ENCODE data around the gene BTBD17.
A peak's percentile ranks its signal among the peaks of the same experiment; 100 is the strongest.

Gene BTBD17

DNA sequence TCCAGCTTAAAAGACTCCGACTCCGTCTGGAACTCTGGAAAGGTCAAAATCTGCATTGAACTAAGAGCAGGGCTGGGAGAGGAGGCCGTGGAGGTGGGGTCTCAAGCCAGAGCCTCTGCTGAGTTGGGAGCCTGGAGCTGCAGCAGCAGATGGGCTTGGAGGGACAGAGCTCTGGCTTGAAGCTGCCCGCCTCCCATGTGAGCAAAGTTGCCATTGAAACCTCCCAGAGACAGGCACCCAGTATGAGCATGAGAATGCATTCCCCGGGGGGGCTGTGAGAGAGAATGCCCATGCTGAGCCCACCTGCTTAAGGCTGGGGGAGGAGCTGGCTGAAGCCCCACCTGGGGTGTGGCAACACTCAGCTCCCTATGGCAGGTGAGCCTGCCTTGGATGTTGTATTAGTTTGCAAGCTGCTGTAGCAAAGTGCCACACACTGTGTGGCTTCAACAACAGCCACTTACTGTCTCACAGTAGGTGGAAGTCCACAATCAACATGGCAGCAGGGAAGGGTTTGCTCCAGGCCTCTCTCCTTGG, 26.1 kb downstream of the BTBD17 start:
- DNase-seq (ENCODE audit: low read depth): no peak

DNA sequence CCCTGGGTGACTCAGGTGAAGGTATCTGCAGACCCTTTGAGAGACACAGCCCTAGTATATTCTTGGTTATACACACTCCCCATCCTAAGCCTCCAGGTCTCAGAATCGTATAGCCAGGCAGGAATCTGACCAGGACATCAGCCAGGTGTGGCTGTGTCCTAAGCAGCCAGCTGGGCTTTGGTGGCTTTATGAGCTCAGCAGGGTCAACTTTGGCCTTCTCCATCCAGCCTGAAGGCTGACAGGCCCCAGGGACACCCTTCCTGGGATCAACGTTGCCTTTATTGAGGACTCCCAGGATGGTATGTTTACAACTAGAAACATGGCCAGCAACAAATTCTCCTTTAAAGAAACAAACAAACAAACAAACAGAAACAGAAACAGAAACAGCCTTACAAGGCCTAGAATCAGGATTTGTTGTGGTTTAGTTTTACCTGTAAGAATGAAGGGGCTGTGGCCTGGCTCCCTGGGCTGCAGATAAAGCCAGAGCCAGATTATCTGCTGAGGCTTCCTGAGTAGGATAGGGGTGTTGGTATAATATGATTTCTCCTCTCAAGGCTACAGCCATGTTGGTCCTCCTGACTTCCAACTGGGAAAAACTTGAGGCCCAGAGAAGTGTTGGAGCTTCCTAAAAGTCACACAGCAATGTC, 27.2 kb downstream of the BTBD17 start:
- no peak for DNase-seq (ENCODE audit: low read depth)

DNA sequence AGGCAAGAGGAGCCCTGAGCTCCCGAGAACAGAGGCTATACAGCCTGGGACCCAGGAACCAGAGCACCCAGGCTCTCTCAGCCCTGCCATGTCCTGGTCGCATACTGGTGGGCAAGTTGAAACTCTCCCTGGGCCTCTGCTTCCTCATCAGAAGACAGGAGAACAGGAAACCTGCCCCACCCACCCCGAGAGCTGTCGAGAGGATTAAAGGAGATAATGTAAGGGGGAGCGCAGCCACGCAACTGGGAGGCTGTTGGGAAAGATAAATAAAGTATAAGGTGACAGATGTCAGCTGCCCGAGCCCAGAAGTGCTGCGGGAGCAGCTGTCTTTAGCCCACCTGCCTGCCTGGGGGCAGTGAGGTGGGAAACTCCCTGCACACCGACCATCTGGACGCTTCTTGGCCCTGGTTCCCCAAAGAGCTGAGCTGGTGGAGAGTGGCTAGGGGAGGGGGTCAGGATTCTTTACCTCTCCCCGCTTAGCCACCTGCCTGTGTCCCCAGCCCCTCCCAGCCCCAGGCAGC, 28.8 kb downstream of the BTBD17 start:
- DNase-seq (ENCODE audit: low read depth): no peak

DNA sequence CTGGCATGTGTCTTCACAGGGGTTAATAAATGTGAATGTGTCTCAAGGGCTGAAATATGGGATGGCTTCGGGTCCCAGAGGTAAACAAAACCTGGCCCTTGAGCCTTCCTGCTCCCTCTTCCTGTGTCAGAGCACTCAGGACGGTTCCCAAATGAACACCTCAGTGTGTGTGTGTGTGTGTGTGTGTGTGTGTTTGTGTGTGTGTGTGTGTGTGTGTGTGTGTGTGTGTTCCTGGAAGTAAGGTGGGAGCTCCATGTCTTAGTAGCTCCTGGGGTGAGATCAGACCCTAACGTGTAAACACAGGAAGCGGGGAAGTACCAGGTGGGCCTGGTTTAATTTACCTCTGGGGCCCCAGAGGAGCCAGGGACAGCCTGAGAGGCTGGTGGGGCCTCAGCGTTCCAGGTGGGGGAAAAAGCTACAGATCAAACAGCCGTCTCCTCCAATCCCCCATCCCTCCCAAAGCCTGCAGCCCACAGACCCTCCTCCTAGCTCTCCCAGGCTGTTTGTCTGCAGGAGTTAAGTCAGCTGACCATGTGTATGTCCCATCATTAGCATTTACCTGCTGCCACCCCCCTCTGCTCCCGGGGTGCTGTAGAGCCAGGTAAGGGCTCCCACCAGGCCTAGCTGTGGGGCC, 29.5 kb downstream of the BTBD17 start:
- no peak for DNase-seq (ENCODE audit: low read depth)

DNA sequence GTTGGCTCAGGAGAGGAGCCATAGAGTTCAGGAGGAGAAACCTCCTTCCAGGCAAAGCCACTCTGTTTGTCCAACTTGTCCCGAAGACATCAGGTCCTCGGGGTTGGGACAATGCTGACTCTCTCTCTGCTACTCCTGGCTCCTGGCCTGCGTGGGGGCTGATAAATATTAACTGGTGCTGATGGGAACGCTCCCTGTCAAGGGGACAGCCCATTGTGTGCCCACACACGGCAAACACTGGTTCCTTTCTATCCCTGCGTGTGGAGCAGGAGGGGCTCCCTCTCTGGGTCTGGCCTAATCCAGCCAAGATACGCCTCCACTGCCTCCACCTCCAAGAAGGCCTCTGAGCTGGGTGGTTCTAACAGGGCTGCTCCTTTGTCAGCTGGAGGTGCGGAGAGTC, 31.2 kb downstream of the BTBD17 start:
- DNase-seq (ENCODE audit: low read depth): no peak

DNA sequence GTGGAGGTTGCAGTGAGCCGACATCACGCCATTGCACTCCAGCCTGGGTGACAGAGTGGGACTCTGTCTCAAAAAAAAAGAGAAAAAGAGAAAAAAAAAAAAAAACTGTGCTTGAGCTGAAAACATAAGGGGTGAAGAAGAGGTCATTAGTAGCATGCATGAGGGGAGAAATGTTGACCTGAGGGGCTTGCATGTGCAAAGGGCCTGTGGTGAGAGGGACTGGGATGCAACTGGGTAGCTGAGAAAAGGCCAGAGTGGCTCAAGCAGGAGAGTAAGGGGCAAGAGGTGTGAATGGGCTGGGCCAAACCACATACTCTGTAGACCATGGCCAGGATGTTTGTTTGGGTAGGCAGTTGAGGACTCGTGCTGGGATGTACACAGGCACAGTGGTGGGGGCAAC, 32.3 kb downstream of the BTBD17 start:
- no peak for DNase-seq (ENCODE audit: low read depth)

DNA sequence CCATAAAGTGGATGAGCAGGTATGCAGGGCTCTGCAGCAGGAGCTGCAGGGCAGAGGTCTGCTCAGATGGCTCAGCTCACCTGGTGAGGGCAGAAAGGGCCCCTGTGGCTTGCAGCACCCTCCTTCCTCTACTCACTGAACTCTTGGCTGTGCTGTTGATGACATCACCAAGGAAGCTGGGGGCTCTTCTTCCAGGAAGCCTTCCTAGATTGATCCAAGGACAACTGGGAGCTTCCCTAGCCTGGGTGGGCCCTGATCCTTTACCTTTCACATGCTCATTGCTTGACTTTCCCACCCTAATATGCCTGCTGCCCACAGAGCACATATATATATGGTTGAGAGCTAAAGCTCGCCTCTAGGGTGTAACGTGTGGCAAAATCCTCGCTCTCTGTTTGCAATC, 33.2 kb downstream of the BTBD17 start:
- DNase-seq (ENCODE audit: low read depth): no peak

DNA sequence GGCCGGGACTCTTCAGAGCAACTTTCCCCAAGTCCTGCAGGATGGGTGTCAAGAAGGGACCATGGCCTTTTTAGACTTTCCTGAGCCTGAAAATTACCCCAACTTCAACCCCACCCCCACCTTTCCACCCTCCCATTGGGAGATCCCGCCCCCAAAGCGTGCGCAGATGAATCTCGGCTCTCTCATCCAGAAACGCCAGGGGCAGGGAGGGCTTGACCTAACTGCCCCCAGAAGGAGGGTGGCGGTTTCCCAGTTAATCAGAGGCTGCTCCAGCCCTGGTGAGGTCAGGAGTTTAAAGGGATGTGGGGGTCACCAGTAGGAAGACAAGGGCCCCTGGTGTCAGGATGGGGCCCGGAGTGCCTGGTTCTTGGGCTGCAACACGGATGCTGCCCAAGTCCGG, 35.2 kb downstream of the BTBD17 start:
- DNase-seq (ENCODE audit: low read depth): no peak

DNA sequence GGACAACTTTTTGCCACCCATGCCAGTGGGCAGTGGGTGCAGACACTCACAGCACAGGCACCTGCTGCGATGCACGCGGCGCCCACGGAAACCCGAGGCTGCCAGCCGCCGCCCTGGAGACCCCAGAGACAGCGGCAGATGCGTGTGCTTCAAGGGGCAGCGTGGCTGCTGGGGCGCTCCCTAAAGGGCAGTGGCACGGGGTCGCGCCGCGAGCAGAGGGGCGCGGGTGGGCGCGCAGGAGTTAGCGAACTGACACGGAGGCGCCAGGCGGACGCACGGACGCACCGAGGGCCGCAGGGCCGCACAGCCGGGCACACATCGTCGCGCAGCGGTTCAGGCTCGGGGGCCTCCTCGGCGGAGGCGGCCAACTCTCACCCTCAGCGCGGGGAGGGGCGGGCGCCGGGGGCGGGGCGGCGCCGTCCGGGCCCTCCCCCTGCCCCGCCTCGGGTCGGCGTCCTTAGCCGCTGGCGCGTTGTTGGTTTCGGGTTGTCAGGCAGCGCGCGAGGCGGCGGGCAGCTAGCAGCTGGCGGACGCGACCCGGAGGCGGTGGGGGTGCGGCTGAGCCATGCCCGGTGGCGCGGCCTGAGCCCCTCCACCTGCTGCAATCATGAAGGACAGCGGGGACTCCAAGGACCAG, 35.8 kb downstream of the BTBD17 start, which contains the start of gene KIF19:
Gene KIF19 (plus strand): TSS at position 484 of the 637 bp plus-strand sequence. CDS start 124 bp downstream, at position 608.
- DNase-seq (ENCODE audit: low read depth): peak; percentile 7

DNA sequence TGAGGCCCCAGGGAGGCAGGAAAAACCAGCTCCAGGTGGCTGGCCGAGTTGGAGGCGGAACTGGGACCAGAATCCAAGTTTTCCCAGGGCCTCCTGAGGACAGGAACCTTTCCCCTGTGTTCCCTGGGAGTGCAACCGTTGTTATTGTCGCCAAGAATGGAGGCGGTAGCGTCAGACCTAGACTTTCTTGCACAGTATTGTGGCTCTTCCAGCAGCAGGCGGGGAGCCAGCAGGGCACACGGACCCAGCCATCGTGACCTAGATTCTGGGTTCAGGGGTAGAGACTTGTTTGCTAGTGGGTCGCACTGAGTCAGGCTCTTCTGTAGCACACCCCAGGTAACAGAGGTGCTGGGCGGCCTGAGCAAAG, 36.3 kb downstream of the BTBD17 start:
- no peak for DNase-seq (ENCODE audit: low read depth)

DNA sequence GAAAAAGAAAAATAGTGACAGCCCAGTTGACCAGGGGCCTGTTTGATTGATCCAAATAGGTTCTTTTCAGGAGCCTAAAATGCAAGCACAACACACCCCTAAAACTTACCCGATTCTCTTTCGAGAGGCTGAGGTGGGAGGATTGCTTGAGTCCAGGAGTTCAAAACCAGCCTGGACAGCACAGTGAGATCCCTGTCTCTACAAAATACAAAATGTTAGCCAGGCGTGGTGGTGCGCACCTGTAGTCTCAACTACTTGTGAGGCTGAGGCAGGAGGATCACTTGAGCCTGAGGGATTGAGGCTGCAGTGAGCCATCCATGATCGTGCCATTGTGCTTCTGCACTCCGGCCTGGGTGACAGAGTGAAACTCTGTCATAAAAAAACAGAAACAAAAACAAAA, 37.1 kb downstream of the BTBD17 start:
- DNase-seq (ENCODE audit: low read depth): no peak

DNA sequence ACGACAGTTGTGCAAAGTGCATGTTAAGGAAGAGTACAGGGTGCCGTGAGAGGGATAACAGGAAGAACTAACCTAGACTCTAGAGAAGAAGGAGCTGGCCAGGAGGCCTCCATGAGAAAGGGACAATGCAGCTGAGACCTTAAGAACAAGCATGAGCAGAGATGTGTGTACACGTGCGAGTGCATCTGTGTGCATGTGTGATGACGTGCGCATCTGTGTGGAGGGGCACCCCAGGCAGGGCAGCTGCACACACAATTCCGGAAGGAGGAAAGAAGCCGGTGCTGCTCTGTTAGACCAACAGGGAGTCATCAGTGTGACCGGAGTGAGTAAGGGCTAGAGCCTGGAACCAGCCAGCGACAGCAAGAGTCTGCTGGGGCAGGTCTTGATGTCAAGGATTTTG, 43.3 kb downstream of the BTBD17 start:
- no peak for DNase-seq (ENCODE audit: low read depth)

DNA sequence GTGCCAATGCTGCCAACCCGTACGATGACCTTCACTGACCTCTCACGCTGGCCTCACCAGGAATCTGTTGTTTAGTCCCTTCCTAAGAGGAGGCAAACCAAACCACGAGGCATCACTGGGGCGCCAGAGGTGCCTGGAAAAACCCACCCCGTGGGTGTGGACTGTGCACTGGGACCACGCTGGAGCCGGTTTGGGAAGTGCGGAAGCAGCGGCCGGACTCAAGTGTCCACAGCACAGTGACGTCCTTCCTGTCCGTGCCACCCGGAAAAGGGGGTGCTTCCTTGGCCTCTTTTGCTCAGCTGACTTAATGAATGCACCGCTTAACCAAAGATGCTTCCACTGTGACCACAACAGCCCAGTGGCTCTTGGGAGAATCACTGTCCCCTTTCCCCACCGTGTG, 44.6 kb downstream of the BTBD17 start:
- no peak for DNase-seq (ENCODE audit: low read depth)

DNA sequence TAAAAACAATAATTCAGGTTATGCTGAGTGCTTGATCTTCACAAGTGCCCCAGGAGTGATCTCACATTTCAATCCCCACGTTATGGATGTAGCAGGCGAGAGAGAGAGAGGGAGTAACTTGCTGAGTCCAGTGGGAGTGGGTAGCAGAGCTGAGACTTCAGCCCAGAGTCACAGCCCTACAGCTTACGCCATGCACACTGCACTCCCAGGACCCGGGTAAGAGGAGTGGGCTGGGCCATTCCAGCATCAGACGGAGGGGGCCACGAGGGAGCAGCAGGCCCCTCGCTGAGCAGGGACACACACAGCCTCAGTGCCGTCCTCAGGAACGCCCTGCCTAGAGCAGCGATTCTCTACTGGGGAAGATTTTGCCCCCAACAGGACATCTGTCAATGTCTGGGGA, 45.4 kb downstream of the BTBD17 start:
- DNase-seq (ENCODE audit: low read depth): no peak

DNA sequence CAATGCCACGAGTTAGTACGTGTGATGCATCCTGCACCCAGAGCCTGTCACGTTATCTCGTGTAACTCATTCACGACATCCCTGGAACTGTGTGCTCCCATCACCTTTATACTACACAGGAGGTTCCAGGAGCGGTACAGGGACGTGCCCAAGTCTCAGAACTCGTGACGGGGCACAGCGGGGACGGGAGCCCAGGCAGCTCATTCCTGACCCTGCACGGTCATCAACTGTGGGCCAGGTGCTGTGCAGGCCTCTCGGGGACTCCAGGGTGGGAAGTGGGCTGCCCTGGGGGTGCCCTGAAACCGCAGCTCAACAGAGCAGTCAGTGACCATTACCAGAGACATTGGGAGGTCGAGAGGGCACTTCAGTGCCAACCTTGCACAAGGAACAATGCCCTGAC, 46.8 kb downstream of the BTBD17 start:
- no peak for DNase-seq (ENCODE audit: low read depth)

DNA sequence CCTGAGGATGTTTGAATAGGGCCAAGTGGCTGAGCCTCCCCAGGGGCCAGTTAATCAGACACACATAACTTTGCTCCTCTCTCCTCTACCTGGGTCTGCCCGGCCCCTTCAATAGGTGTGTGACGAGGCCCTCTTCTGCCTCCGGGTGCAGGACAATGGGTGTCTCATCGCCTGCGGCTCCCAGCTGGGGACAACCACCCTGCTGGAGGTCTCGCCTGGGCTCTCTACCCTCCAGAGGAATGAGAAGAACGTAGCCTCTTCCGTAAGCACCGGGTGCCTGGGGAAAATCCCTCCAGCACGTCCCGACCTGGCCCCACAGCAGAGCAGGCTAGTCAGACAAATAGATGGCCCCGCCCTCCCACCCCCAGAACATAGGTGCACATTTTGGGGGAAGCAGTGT, 51.8 kb downstream of the BTBD17 start:
- no peak for DNase-seq (ENCODE audit: low read depth)

DNA sequence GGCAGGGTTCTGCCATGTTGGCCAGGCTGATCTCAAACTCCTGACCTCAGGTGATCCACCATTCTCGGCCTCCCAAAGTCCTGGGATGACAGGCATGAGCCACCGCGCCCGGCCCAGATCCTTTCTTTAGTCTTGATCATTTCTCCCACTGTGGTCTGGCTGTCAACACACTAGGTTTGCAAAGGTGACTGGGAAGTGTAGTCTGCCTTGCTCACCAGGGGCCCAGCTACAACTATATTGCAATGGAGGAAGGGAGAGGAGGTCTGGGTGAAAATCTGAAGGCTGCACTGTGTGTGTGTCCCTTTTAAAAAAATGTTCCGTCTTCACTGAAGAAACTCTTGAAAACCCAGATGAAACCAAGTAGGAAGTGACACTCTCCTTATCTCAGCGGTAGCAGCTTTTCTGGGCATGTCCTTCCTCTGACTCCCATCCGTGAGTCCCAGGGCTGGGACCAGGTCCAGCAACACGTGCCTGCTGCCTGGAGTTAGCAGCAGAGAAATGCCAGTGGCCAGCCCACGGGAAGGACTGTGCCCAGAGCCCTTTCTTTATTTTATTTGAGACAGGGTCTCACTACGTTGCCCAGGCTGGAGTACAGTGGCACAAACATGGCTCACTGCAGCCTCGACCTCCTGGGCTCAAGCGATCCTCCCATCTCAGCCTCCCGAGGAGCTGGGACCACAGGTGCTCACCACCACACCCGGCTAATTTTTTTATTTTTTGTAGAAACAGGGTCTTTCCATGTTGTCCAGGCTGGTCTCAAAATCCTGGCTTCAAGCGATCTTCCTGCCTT, 53.5 kb downstream of the BTBD17 start:
- DNase-seq (ENCODE audit: low read depth): no peak
